Aorta (tissue), 5 donors: ENCODE measurements around the gene RXRB. TPM values are rescaled to one million over a fixed set of nuclear protein-coding genes. Genes with fewer than 3 reads are reported as not detected.

ENCODE experiments used
- ATAC-seq: fragments of 200-7000 bp; cut with Tn5 transposase; one replicate; pipeline ENCODE4 v1.9.1; 2022; ENCODE audit warnings: moderate library complexity; ENCODE audit not compliant: low FRiP score
- DNase-seq, 2 donors: peaks; one replicate each; pipeline ENCODE4 v3.0.0-alpha.2; 2020
- H3K27ac ChIP-seq, 2 donors: one replicate each; pipeline ENCODE4 v1.5.1; 2013; ENCODE audit warnings: low read length in 2 of 2, mild to moderate bottlenecking in 2 of 2, moderate library complexity in 2 of 2, control low read depth in 1 of 2, inconsistent platforms in 1 of 2, low read depth in 1 of 2
- H3K27me3 ChIP-seq, 2 donors: one replicate each; pipeline ENCODE4 v1.6.1; 2013; ENCODE audit warnings: control low read depth in 1 of 2, low read length in 1 of 2, mild to moderate bottlenecking in 1 of 2, moderate library complexity in 1 of 2; ENCODE audit not compliant: insufficient read depth in 2 of 2, control insufficient read depth in 1 of 2
- H3K36me3 ChIP-seq, 2 donors: one replicate each; pipeline ENCODE4 v1.6.1; 2013; ENCODE audit warnings: control low read depth in 1 of 2, low read length in 1 of 2, mild to moderate bottlenecking in 1 of 2; ENCODE audit not compliant: insufficient read depth in 2 of 2, control insufficient read depth in 1 of 2
- H3K4me1 ChIP-seq, 2 donors: one replicate each; pipeline ENCODE4 v1.6.1; 2013; ENCODE audit warnings: low read length in 2 of 2, control low read depth in 1 of 2, mild to moderate bottlenecking in 1 of 2, moderate library complexity in 1 of 2; ENCODE audit not compliant: insufficient read depth in 2 of 2, control insufficient read depth in 1 of 2
- H3K4me3 ChIP-seq, 2 donors: one replicate each; pipeline ENCODE4 v1.5.1; 2013; ENCODE audit warnings: low read length in 2 of 2, control low read depth in 1 of 2, mild to moderate bottlenecking in 1 of 2
- H3K9me3 ChIP-seq: one replicate; pipeline ENCODE4 v1.6.1; 2013; ENCODE audit warnings: mild to moderate bottlenecking, low read length; ENCODE audit not compliant: control insufficient read depth
- WGBS, 2 donors: extraction: QIAGEN DNeasy Blood & Tissue Kit; methylation state at CpG; one replicate each; pipeline ENCODE4 v1.1.7; 2013; 5-methylcytosine and 5-hydroxymethylcytosine counted together
- intact Hi-C, 2 donors: fragments of 100-400 bp; cut with DNase I; formaldehyde crosslinking; loops; one replicate each; pipeline versions ENCODE4 v1.14.2 to v1.15.0; 2022
- polyA plus RNA-seq, 2 donors: library from polyadenylated mRNA; stranded (reverse); fragments of 200-250 nt; gene quantifications; one replicate each; pipeline ENCODE4 v1.2.3, GENCODE V29; 2013
- total RNA-seq, 2 donors: library from RNA; stranded (reverse); fragmentation: NEBNext Ultra II Directional; extraction: Animal tissue kit (Norgen Biotek cat#: 25700); gene quantifications; one replicate each; pipeline ENCODE4 v1.2.1, GENCODE V29; 2021
- donor health status: healthy with polysubstance abuse.
- donor health status: Bipolar disorder and iron deficiency.
- donor health status: DM: no; HTN: no; CAD: no.
- donor health status: DM: no; HTN: no; CAD: no.
- donor health status: DM: yes; HTN: yes; CAD: no.

Gene RXRB
- total and polyA plus RNA-seq, 4 donors, result 14.1 to 120 (median 53.5) TPM

- ATAC-seq, result no peak
- intact Hi-C loops, result loop anchor here in 1 of 2 donors (2.0 to 10.0 kb wide), 6 partner anchors 47 to 1797 kb away; partner anchors contain the start of genes BRD2, CUTA, GPSM3 and MICA
- Histone ChIP-seq H3K27me3 (no peaks in the 10 kb centered on the region), H3K4me3 (peak overlapping the region in 1 of 2 donors; percentile 72), H3K27ac (no peak overlapping the region), H3K9me3 (no peaks in the 10 kb centered on the region), H3K36me3 (peaks cover 0 to 3% of the 10 kb centered on the region in 2 donors), H3K4me1 (no peaks in the 10 kb centered on the region)
- no peak for DNase-seq
- 68 to 69% methylated on average over 6 of the region's 6 CpGs for WGBS, 2 donors
Measured at GRCh38 chr6:33201935-33202334, 1.5 kb upstream of the RXRB start.

- Histone ChIP-seq H3K27me3 (no peaks in the 10 kb centered on the region), H3K9me3 (no peaks in the 10 kb centered on the region), H3K27ac (peak overlapping the region; percentile 23 to 64), H3K4me3 (peak overlapping the region; percentile 46 to 72), H3K4me1 (no peaks in the 10 kb centered on the region), H3K36me3 (peaks cover 0 to 3% of the 10 kb centered on the region in 2 donors)
- intact Hi-C loops, result loop anchor here in 1 of 2 donors (2.0 to 10.0 kb wide), 6 partner anchors 48 to 1796 kb away; partner anchors contain the start of genes BRD2, CUTA, GPSM3 and MICA
- no peak for DNase-seq
- WGBS, 2 donors, result 1% methylated on average over 14 of the region's 14 CpGs
- ATAC-seq, result no peak
Measured at GRCh38 chr6:33201147-33201545, 681 bp upstream of the RXRB start.

- peak; percentile 54 for ATAC-seq
- no peaks in the 10 kb centered on the region for H3K27me3 ChIP-seq
- H3K36me3 ChIP-seq, result peaks cover 0 to 8% of the 10 kb centered on the region in 2 donors
- DNase-seq, result peak in 1 of 2 donors; percentile 82
- 0 to 2% methylated on average over 24 to 26 of the region's 26 CpGs for WGBS, 2 donors
- H3K4me1 ChIP-seq, result no peaks in the 10 kb centered on the region
- H3K27ac ChIP-seq, result peak overlapping the region in 1 of 2 donors; percentile 61
- intact Hi-C loops, result loop anchor here in 1 of 2 donors (2.0 to 10.0 kb wide), 7 partner anchors 37 to 1795 kb away; partner anchors contain the start of genes BRD2, CUTA, GPSM3 and MICA
- H3K4me3 ChIP-seq, result peak overlapping the region; percentile 36 to 72
- H3K9me3 ChIP-seq, result no peaks in the 10 kb centered on the region
Measured at GRCh38 chr6:33199687-33200218, 712 bp downstream of the RXRB start.

- DNase-seq (peak in 1 of 2 donors; percentile 22), ATAC-seq (no peak)
- Histone ChIP-seq H3K9me3 (no peaks in the 10 kb centered on the region), H3K4me1 (no peaks in the 10 kb centered on the region), H3K36me3 (peaks cover 0 to 8% of the 10 kb centered on the region in 2 donors), H3K4me3 (peak overlapping the region in 1 of 2 donors; percentile 72), H3K27ac (no peak overlapping the region), H3K27me3 (no peaks in the 10 kb centered on the region)
- WGBS, 2 donors, result 9 to 26% methylated on average over 2 to 3 of the region's 3 CpGs
- intact Hi-C loops, result loop anchor here in 1 of 2 donors (5.0 kb wide), 1 partner anchor 37 kb away; no protein-coding TSS in a partner anchor
Measured at GRCh38 chr6:33198853-33199436, 1.5 kb downstream of the RXRB start.

- no peaks in the 10 kb centered on the region for H3K4me1 ChIP-seq
- intact Hi-C loops, result loop anchor here in 1 of 2 donors (5.0 kb wide), 1 partner anchor 36 kb away; no protein-coding TSS in a partner anchor
Measured at GRCh38 chr6:33198159-33198852, 2.2 kb downstream of the RXRB start.

GRCh38 chr6:33197431-33198048 is 2.9 kb downstream of the RXRB start:
- no peaks in the 10 kb centered on the region for H3K4me1 ChIP-seq
- H3K36me3 ChIP-seq, result peaks cover 0 to 6% of the 10 kb centered on the region in 2 donors
- no peak overlapping the region for H3K27ac ChIP-seq
- DNase-seq (peak; percentile 49 to 75), ATAC-seq (no peak)
- no peaks in the 10 kb centered on the region for H3K27me3 ChIP-seq
- no peak overlapping the region for H3K4me3 ChIP-seq
- WGBS, 2 donors, result 31% methylated on average over 12 of the region's 12 CpGs
- no peaks in the 10 kb centered on the region for H3K9me3 ChIP-seq
- intact Hi-C loops, result loop anchor here (2.0 to 5.0 kb wide), 2 partner anchors 35 to 37 kb away; no protein-coding TSS in a partner anchor

More at GRCh38 chr6:33198159-33198852, 2.2 kb downstream of the RXRB start:
- H3K9me3 ChIP-seq, result no peaks in the 10 kb centered on the region
- no peak for ATAC-seq
- no peak overlapping the region for H3K4me3 ChIP-seq
- H3K27me3 ChIP-seq, result no peaks in the 10 kb centered on the region
- H3K36me3 ChIP-seq, result peaks cover 0 to 6% of the 10 kb centered on the region in 2 donors
- 67 to 70% methylated on average over 6 of the region's 6 CpGs for WGBS, 2 donors
- DNase-seq, result peak; percentile 20 to 51
- no peak overlapping the region for H3K27ac ChIP-seq

GRCh38 chr6:33195304-33196165 is 4.9 kb downstream of the RXRB start:
- WGBS, 2 donors, result 73% methylated on average over 15 of the region's 15 CpGs
- Histone ChIP-seq H3K27ac (no peak overlapping the region), H3K4me1 (no peaks in the 10 kb centered on the region), H3K9me3 (no peaks in the 10 kb centered on the region), H3K36me3 (peaks cover 0 to 6% of the 10 kb centered on the region in 2 donors), H3K4me3 (no peak overlapping the region), H3K27me3 (no peaks in the 10 kb centered on the region)
- ATAC-seq (no peak), DNase-seq (peak; percentile 11 to 70)
- intact Hi-C loops, result loop anchor here (2.0 to 5.0 kb wide), 2 partner anchors 33 to 35 kb away; no protein-coding TSS in a partner anchor
